GM12801 (cell line): ENCODE results near the gene TLE5.

ENCODE experiments used
- CTCF ChIP-seq: IDR thresholded peaks from one replicate; pipeline ENCODE4 v1.5.1; 2011; ENCODE audit warnings: control low read depth; ENCODE audit not compliant: insufficient read length; ENCODE audit errors: extremely low read depth

The TLE5 gene

GRCh38 chr19:3008994-3009393 lies 53.3 kb downstream of the TLE5 start:
- TF ChIP-seq CTCF = no peak

DNA sequence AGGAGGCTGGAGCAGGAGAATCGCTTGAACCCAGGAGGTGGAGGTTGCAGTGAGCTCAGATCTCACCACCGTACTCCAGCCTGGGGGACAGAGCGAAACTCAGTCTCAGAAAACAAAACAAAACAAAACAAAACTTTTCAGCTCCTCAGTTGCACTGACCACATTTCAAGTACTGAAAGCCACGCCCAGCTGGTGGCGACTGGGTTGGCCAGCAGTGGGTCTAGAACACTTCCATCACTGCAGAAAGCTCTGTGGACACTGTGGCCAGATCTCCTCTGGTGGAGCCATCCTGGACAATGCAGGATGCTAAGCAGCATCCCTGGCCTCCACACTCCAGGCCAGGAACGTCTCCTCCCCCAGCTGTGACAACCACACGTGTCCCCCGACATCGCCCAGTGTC lies 54.3 kb downstream of the TLE5 start:
- no peak for TF ChIP-seq CTCF

DNA sequence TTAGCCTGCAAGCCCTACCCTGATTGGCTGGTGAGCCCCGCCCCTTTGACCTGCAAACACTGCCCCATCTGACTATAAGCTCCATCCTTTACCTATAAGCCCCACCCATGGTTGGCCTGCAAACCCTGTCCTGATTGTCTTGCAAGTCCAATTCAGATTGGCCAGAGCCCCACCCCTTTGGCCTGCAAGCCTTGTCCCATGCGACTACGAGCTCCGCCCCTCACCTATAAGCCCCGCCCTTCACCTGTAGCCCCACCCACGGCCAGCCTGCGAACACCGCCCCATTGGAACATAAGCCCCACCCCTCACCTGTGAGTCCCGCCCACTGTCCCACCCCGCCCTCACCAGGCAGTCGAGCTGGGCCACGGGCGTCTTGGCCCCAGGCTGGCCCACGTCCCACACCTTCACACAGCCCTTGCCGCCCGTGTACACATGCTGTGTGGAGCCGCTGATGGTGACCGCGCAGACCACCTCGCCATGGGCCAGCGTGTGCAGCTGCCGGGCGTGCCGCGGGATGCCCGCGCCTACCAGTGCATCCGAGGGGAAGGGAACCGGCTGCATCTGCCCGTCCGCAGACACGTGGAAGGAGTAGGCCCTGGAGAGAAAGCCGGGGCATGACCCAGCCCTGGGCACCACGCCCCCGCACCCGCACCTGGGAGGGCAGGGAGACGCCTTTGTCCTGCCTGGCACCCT lies 56.1 kb downstream of the TLE5 start:
- no peak for TF ChIP-seq CTCF

- TF ChIP-seq CTCF = no peak
Observed at GRCh38 chr19:3005345-3005744, 57.0 kb downstream of the TLE5 start.

DNA sequence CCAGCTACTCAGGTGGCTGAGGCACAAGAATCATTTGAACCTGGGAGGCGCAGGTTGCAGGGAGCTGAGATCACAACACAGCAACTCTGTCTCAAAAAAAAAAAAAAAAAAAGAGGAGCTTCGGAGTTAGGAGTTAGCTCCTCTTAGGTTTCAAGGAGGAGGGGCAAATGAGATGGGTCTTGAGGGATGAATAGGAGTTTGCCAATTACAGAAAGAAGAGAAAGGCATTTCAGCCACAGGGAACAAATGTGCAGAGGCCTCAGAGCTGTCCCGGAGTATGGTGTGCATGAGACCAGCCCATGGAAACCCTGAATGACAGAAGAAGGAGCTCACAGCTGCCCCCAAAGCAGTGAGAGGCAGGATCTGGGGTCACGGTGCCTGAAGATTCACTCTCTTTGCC lies 57.8 kb downstream of the TLE5 start:
- TF ChIP-seq CTCF = no peak

DNA sequence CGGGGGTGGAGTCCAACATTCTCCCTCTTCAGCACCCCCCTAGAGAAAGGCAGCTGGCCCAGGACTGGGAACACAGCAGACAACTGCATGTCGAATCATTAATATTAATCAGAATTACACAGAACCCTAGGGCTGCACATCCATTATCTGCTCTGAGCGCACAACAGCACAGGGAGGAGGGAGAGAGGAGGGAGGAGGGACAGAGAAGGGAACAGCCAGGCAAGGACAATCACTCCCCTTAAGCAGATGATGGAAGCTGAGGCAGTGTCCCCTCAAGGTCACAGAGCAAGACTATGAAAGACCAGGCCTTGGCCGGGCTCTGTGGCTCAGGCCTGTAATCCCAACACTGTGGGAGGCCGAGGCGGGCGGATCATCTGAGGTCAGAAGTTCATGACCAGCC lies 59.2 kb downstream of the TLE5 start:
- TF ChIP-seq CTCF = no peak
